Measurements from ENCODE around the gene LRMDA. TPM values are rescaled to one million over a fixed set of nuclear protein-coding genes. Genes with fewer than 3 reads are reported as not detected.

Gene LRMDA
- total RNA-seq, 6 donors from 2014 or later = 12.8 to 185 (median 18.1) TPM

GRCh38 chr10:76072384-76072783 is 641.0 kb downstream of the LRMDA start:
- no peak for TF ChIP-seq POLR2AphosphoS5 (IDR thresholded peaks at IDR 0.05)
- TF ChIP-seq CTCF (IDR thresholded peaks at IDR 0.05) = no peak
- no peak for TF ChIP-seq EP300 (IDR thresholded peaks at IDR 0.05)
- TF ChIP-seq POLR2A (IDR thresholded peaks at IDR 0.05) = no peak
- Histone ChIP-seq H3K9me3 (no peaks in the 10 kb centered on the region), H3K4me3 (no peak overlapping the region), H3K27ac (no peak overlapping the region), H3K27me3 (no peaks in the 10 kb centered on the region), H3K4me1 (no peaks in the 10 kb centered on the region), H3K36me3 (no peaks in the 10 kb centered on the region)
- DNase-seq = no peak
- ATAC-seq (ENCODE audit: low FRiP score in 2 of 2) = no peak

- DNase-seq (no peak), ATAC-seq (ENCODE audit: low FRiP score in 2 of 2) (no peak)
- no peaks in the 10 kb centered on the region for H3K4me1 ChIP-seq
- TF ChIP-seq POLR2A (IDR thresholded peaks at IDR 0.05) (no peak), POLR2AphosphoS5 (IDR thresholded peaks at IDR 0.05) (no peak), CTCF (IDR thresholded peaks at IDR 0.05) (no peak), EP300 (IDR thresholded peaks at IDR 0.05) (no peak)
- H3K27me3 ChIP-seq = no peaks in the 10 kb centered on the region
- H3K4me3 ChIP-seq = no peak overlapping the region
- 82 to 86% methylated on average over 2 of the region's 2 CpGs for WGBS, 2 donors
- H3K9me3 ChIP-seq = no peaks in the 10 kb centered on the region
- H3K27ac ChIP-seq = no peak overlapping the region
- H3K36me3 ChIP-seq = no peaks in the 10 kb centered on the region
Measured at GRCh38 chr10:76073524-76073923, 642.1 kb downstream of the LRMDA start.

- TF ChIP-seq POLR2AphosphoS5 (IDR thresholded peaks at IDR 0.05) = no peak
- TF ChIP-seq EP300 (IDR thresholded peaks at IDR 0.05) = no peak
- TF ChIP-seq POLR2A (IDR thresholded peaks at IDR 0.05) = no peak
- no peak for TF ChIP-seq CTCF (IDR thresholded peaks at IDR 0.05)
- no peak for ATAC-seq (ENCODE audit: low FRiP score in 2 of 2)
- H3K27ac ChIP-seq = no peak overlapping the region
- no peak overlapping the region for H3K4me3 ChIP-seq
- H3K27me3 ChIP-seq = no peaks in the 10 kb centered on the region
- H3K9me3 ChIP-seq = no peaks in the 10 kb centered on the region
- no peaks in the 10 kb centered on the region for H3K36me3 ChIP-seq
- H3K4me1 ChIP-seq = no peaks in the 10 kb centered on the region
- WGBS, 2 donors = 100% methylated on average over 1 of the region's 1 CpG
- DNase-seq = no peak
Measured at GRCh38 chr10:76074659-76075058, 643.2 kb downstream of the LRMDA start.

GRCh38 chr10:76080451-76080850 is 649.0 kb downstream of the LRMDA start:
- ATAC-seq (ENCODE audit: low FRiP score in 2 of 2) = no peak
- no peak overlapping the region for H3K4me3 ChIP-seq
- no peaks in the 10 kb centered on the region for H3K9me3 ChIP-seq
- H3K36me3 ChIP-seq = no peaks in the 10 kb centered on the region
- no peak for DNase-seq
- H3K4me1 ChIP-seq = no peaks in the 10 kb centered on the region
- no peak overlapping the region for H3K27ac ChIP-seq
- no peaks in the 10 kb centered on the region for H3K27me3 ChIP-seq
- TF ChIP-seq CTCF (IDR thresholded peaks at IDR 0.05) (no peak), POLR2A (IDR thresholded peaks at IDR 0.05) (no peak), EP300 (IDR thresholded peaks at IDR 0.05) (no peak), POLR2AphosphoS5 (IDR thresholded peaks at IDR 0.05) (no peak)

- no peak for ATAC-seq (ENCODE audit: low FRiP score in 2 of 2)
- WGBS, 2 donors = 95 to 96% methylated on average over 3 of the region's 3 CpGs
- no peak for TF ChIP-seq CTCF (IDR thresholded peaks at IDR 0.05)
- TF ChIP-seq POLR2A (IDR thresholded peaks at IDR 0.05) = no peak
- no peak for TF ChIP-seq EP300 (IDR thresholded peaks at IDR 0.05)
- TF ChIP-seq POLR2AphosphoS5 (IDR thresholded peaks at IDR 0.05) = no peak
Measured at GRCh38 chr10:76080991-76081390, 649.6 kb downstream of the LRMDA start.

More at GRCh38 chr10:76080991-76081390, 649.6 kb downstream of the LRMDA start:
- no peaks in the 10 kb centered on the region for H3K27me3 ChIP-seq
- no peaks in the 10 kb centered on the region for H3K36me3 ChIP-seq
- H3K27ac ChIP-seq = no peak overlapping the region
- no peaks in the 10 kb centered on the region for H3K4me1 ChIP-seq
- no peak overlapping the region for H3K4me3 ChIP-seq
- no peak for DNase-seq
- no peaks in the 10 kb centered on the region for H3K9me3 ChIP-seq
